Islet of Langerhans (tissue), 1 donor: ENCODE data around the gene GIT1.
"Not testable (repeated sequence)": the region's sequence is repeated elsewhere in the genome, so short reads cannot be mapped to it uniquely, and the experiment has no call there.

Experiments
- FAIRE-seq: peaks from one replicate; lab custom pipeline; 2011; peaks lifted over from hg19 to GRCh38; lab: Jason Lieb, UNC

The GIT1 gene

GRCh38 chr17:29567554-29568330 lies 21.7 kb downstream of the GIT1 start:
- no peak for FAIRE-seq

- FAIRE-seq, result no peak
Observed at GRCh38 chr17:29567304-29567553, 22.2 kb downstream of the GIT1 start.

- FAIRE-seq, result no peak
Observed at GRCh38 chr17:29566473-29567303, 22.8 kb downstream of the GIT1 start, which contains the start of gene ABHD15. ABHD15 (minus strand) TSS chr17:29567037; CDS start chr17:29566966, 71 bp downstream.

- peak; percentile 73 for FAIRE-seq
Observed at GRCh38 chr17:29565643-29566472, 23.6 kb downstream of the GIT1 start.

GRCh38 chr17:29563816-29564215 lies 25.6 kb downstream of the GIT1 start:
- FAIRE-seq, result no peak

- FAIRE-seq, result no peak
Observed at GRCh38 chr17:29562615-29563014, 26.8 kb downstream of the GIT1 start.

GRCh38 chr17:29561554-29562517 lies 27.6 kb downstream of the GIT1 start:
- no peak for FAIRE-seq

- no peak for FAIRE-seq
Observed at GRCh38 chr17:29560316-29560715, 29.1 kb downstream of the GIT1 start.

- no peak for FAIRE-seq
Observed at GRCh38 chr17:29559640-29560039, 29.8 kb downstream of the GIT1 start.

GRCh38 chr17:29558139-29558538 lies 31.3 kb downstream of the GIT1 start:
- not testable (repeated sequence) for FAIRE-seq

GRCh38 chr17:29557739-29558116 lies 31.7 kb downstream of the GIT1 start:
- no peak for FAIRE-seq

GRCh38 chr17:29557085-29557738 lies 32.2 kb downstream of the GIT1 start:
- no peak for FAIRE-seq

GRCh38 chr17:29555840-29556239 lies 33.6 kb downstream of the GIT1 start:
- FAIRE-seq, result peak; percentile 76

- FAIRE-seq, result peak; percentile 98
Observed at GRCh38 chr17:29549177-29549923, 40.1 kb downstream of the GIT1 start.

GRCh38 chr17:29546830-29547229 lies 42.6 kb downstream of the GIT1 start:
- FAIRE-seq, result peak; percentile 5

GRCh38 chr17:29546085-29546484 lies 43.4 kb downstream of the GIT1 start:
- no peak for FAIRE-seq

GRCh38 chr17:29544066-29544465 lies 45.4 kb downstream of the GIT1 start:
- FAIRE-seq, result no peak

- FAIRE-seq, result no peak
Observed at GRCh38 chr17:29533976-29534375, 55.5 kb downstream of the GIT1 start.

- no peak for FAIRE-seq
Observed at GRCh38 chr17:29526322-29526721, 63.1 kb downstream of the GIT1 start.

- FAIRE-seq, result peak; percentile 62
Observed at GRCh38 chr17:29524692-29525091, 64.8 kb downstream of the GIT1 start.
